ENCODE measurements around the gene OTOP2.

DNA sequence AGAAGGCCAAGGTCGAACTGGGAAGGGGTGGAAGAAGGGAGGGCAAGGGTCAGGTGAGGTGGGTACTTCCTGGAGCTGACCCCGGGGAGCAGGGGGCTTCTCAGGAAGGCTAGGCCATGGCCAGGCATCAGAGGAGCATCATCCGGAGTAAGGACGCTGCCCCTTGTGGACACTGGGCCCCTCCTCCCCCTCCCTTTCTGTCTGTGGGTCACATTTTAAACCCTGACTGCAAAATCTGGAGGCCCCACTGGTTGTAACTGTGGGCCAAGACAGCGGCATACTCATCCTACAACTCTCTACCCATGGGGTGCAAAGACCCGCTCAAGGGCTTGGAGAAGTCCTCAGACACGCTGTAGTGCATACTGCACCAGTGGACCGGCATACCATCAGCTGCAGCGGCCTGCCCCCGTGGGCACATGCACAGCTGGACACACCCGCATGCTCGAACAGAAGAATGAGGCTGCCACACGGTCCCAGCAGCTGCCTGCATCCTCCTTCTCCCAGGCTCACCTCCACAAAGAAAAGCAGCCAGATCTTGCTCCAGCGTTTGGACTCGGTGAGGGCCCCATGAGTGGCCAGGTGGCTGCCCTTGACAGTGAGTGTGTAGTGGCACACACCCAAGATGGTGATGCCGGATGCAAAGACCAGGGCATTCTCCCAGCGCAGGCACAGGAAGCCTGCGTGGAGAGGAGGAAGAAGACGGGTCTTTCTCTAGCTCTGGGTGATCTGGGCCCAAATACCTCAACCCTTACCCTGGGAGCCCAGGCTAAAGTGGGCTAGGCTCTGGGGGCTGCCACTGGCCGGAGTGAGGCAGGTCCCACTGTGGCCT, 31.8 kb upstream of the OTOP2 start:
- TF ChIP-seq, protein P1, sequence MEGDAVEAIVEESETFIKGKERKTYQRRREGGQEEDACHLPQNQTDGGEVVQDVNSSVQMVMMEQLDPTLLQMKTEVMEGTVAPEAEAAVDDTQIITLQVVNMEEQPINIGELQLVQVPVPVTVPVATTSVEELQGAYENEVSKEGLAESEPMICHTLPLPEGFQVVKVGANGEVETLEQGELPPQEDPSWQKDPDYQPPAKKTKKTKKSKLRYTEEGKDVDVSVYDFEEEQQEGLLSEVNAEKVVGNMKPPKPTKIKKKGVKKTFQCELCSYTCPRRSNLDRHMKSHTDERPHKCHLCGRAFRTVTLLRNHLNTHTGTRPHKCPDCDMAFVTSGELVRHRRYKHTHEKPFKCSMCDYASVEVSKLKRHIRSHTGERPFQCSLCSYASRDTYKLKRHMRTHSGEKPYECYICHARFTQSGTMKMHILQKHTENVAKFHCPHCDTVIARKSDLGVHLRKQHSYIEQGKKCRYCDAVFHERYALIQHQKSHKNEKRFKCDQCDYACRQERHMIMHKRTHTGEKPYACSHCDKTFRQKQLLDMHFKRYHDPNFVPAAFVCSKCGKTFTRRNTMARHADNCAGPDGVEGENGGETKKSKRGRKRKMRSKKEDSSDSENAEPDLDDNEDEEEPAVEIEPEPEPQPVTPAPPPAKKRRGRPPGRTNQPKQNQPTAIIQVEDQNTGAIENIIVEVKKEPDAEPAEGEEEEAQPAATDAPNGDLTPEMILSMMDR (IDR thresholded peaks at IDR 0.05) = no peak
- TF ChIP-seq POLR2A (IDR thresholded peaks at IDR 0.05) = no peak

Data from thyroid gland (tissue), 4 donors.